ENCODE data around the gene ZNF474.

- TF ChIP-seq, protein P1, sequence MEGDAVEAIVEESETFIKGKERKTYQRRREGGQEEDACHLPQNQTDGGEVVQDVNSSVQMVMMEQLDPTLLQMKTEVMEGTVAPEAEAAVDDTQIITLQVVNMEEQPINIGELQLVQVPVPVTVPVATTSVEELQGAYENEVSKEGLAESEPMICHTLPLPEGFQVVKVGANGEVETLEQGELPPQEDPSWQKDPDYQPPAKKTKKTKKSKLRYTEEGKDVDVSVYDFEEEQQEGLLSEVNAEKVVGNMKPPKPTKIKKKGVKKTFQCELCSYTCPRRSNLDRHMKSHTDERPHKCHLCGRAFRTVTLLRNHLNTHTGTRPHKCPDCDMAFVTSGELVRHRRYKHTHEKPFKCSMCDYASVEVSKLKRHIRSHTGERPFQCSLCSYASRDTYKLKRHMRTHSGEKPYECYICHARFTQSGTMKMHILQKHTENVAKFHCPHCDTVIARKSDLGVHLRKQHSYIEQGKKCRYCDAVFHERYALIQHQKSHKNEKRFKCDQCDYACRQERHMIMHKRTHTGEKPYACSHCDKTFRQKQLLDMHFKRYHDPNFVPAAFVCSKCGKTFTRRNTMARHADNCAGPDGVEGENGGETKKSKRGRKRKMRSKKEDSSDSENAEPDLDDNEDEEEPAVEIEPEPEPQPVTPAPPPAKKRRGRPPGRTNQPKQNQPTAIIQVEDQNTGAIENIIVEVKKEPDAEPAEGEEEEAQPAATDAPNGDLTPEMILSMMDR (conservative IDR thresholded peaks at IDR 0.05; ENCODE audit: low read depth, low read length), result no peak
- no peak for TF ChIP-seq EZH2 (IDR thresholded peaks at IDR 0.05; ENCODE audit: borderline replicate concordance, low read depth, low read length, poor library complexity, severe bottlenecking)
These were observed 10.9 kb upstream of the ZNF474 start for GRCh38 chr5:122118356-122118948.

Measured in A673 (cell line).